HepG2 (cell line): ENCODE data around the gene NECTIN2. TPM values are rescaled to one million over a fixed set of nuclear protein-coding genes. Genes with fewer than 3 reads are reported as not detected.
A peak's percentile ranks its signal among the peaks of the same experiment; 100 is the strongest.

ENCODE experiments used
- AGO2 ChIP-seq: fragments of 200-400 bp; formaldehyde crosslinking; optimal IDR thresholded peaks from 2 replicates; pipeline ENCODE3; 2017; ENCODE audit warnings: mild to moderate bottlenecking, low read depth, low read length, moderate library complexity
- BRD4 ChIP-seq: sonication (generic); formaldehyde crosslinking; IDR thresholded peaks from 2 replicates; pipeline ENCODE4 v1.4.0; 2020; ENCODE audit warnings: missing genetic modification reagents
- ELF4 ChIP-seq: sonication (generic); formaldehyde crosslinking; IDR thresholded peaks from 2 replicates; pipeline ENCODE4 v1.5.0; 2020; ENCODE audit warnings: missing genetic modification reagents, mild to moderate bottlenecking, moderate library complexity, borderline replicate concordance
- FOXA3 ChIP-seq: IDR thresholded peaks from 2 replicates; pipeline ENCODE4 v1.6.1; 2016; ENCODE audit warnings: missing genetic modification reagents, missing compliant biosample characterization
- MAZ ChIP-seq, 2 experiments: sonication (generic) in 1 of 2; formaldehyde crosslinking in 1 of 2; IDR thresholded peaks; 2 replicates each; pipeline versions ENCODE4 v1.5.0 to v1.6.1; 2012 to 2020; ENCODE audit warnings: low read depth in 2 of 2, mild to moderate bottlenecking in 2 of 2, borderline replicate concordance in 1 of 2, improper control_type of control experiment in 1 of 2, low read length in 1 of 2, missing genetic modification reagents in 1 of 2, moderate library complexity in 1 of 2
- NFATC3 ChIP-seq: sonication (generic); formaldehyde crosslinking; IDR thresholded peaks from 2 replicates; pipeline ENCODE4 v1.5.1; 2020; ENCODE audit warnings: mild to moderate bottlenecking, missing genetic modification reagents
- PHF20 ChIP-seq: sonication (generic); formaldehyde crosslinking; IDR thresholded peaks from 2 replicates; pipeline ENCODE4 v1.5.0; 2020; ENCODE audit warnings: mild to moderate bottlenecking, missing genetic modification reagents
- SIN3A ChIP-seq: IDR thresholded peaks from 2 replicates; pipeline ENCODE4 v1.6.1; 2011; ENCODE audit warnings: low read depth, mild to moderate bottlenecking, control low read depth, low read length, borderline replicate concordance
- TMF1 ChIP-seq: sonication (generic); formaldehyde crosslinking; IDR thresholded peaks from 2 replicates; pipeline ENCODE4 v1.8.1; 2022; ENCODE audit warnings: low read depth, missing genetic modification reagents
- ZBTB7A ChIP-seq: sonication (generic); formaldehyde crosslinking; IDR thresholded peaks from 2 replicates; pipeline ENCODE4 v1.8.0; 2022; ENCODE audit warnings: mild to moderate bottlenecking, missing genetic modification reagents
- ZNF484 ChIP-seq: sonication (generic); formaldehyde crosslinking; IDR thresholded peaks from 2 replicates; pipeline ENCODE4 v1.5.1; 2020; ENCODE audit warnings: mild to moderate bottlenecking, low read depth, missing genetic modification reagents, borderline replicate concordance
- ZNF501 ChIP-seq: sonication (generic); formaldehyde crosslinking; IDR thresholded peaks from 2 replicates; pipeline ENCODE4 v1.5.1; 2020; ENCODE audit warnings: mild to moderate bottlenecking, moderate library complexity, missing genetic modification reagents
- ZNF547 ChIP-seq: sonication (generic); formaldehyde crosslinking; IDR thresholded peaks from 2 replicates; pipeline ENCODE4 v1.5.1; 2020; ENCODE audit warnings: mild to moderate bottlenecking, missing genetic modification reagents
- ZNF652 ChIP-seq: IDR thresholded peaks from 2 replicates; pipeline ENCODE4 v1.6.1; 2016; ENCODE audit warnings: low read depth, borderline replicate concordance
- ZNF737 ChIP-seq: sonication (generic); formaldehyde crosslinking; IDR thresholded peaks from 2 replicates; pipeline ENCODE4 v1.5.0; 2020; ENCODE audit warnings: missing genetic modification reagents, mild to moderate bottlenecking, borderline replicate concordance
- ZNF792 ChIP-seq: IDR thresholded peaks from 2 replicates; pipeline ENCODE4 v1.6.1; 2016
- polyA plus RNA-seq, 8 experiments: library from polyadenylated mRNA; depleted of rRNA in 3 of 8; stranded (reverse) in 7 of 8; unstranded in 1 of 8; fragments of >200 nt; fragmentation: Illumina TruSeq in 4 of 8; extraction: Trizol in 4 of 8; gene quantifications; 2 replicates each; pipeline versions ENCODE4 v1.2.1 to v1.2.3, GENCODE V29; 2011 to 2016; ENCODE audit warnings: low read depth in 4 of 8, missing spikeins in 1 of 8, mixed read lengths in 1 of 8; ENCODE audit not compliant: insufficient read depth in 1 of 8
- total RNA-seq, 5 experiments: library from RNA; depleted of rRNA; stranded (reverse); fragments of >200 nt; fragmentation: Illumina TruSeq; extraction: Trizol; gene quantifications; 2 replicates each; pipeline ENCODE4 v1.2.3, GENCODE V29; 2016; ENCODE audit warnings: low read depth in 1 of 5
- TF ChIP-seq, protein P1 (sequence below): sonication (generic); formaldehyde crosslinking; IDR thresholded peaks from 2 replicates; pipeline ENCODE4 v1.4.0; 2020; ENCODE audit warnings: missing genetic modification reagents, borderline replicate concordance
- TF ChIP-seq, protein P2 (sequence below): sonication (generic); formaldehyde crosslinking; IDR thresholded peaks from 2 replicates; pipeline ENCODE4 v1.4.0; 2020; ENCODE audit warnings: mild to moderate bottlenecking, missing genetic modification reagents
- TF ChIP-seq, protein P3 (sequence below): sonication (generic); formaldehyde crosslinking; IDR thresholded peaks from 2 replicates; pipeline ENCODE4 v1.8.0; 2022; ENCODE audit warnings: missing genetic modification reagents, mild to moderate bottlenecking, inconsistent platforms, borderline replicate concordance
- TF ChIP-seq, protein P4 (sequence below): sonication (generic); formaldehyde crosslinking; IDR thresholded peaks from 2 replicates; pipeline ENCODE4 v1.5.1; 2020; ENCODE audit warnings: missing genetic modification reagents, mild to moderate bottlenecking, borderline replicate concordance

The NECTIN2 gene
- total and polyA plus RNA-seq, 2 of the 13 experiments (the other 11 are each of a cell fraction or from before 2014, with no cell fraction given) = 75.4 to 114 TPM

DNA sequence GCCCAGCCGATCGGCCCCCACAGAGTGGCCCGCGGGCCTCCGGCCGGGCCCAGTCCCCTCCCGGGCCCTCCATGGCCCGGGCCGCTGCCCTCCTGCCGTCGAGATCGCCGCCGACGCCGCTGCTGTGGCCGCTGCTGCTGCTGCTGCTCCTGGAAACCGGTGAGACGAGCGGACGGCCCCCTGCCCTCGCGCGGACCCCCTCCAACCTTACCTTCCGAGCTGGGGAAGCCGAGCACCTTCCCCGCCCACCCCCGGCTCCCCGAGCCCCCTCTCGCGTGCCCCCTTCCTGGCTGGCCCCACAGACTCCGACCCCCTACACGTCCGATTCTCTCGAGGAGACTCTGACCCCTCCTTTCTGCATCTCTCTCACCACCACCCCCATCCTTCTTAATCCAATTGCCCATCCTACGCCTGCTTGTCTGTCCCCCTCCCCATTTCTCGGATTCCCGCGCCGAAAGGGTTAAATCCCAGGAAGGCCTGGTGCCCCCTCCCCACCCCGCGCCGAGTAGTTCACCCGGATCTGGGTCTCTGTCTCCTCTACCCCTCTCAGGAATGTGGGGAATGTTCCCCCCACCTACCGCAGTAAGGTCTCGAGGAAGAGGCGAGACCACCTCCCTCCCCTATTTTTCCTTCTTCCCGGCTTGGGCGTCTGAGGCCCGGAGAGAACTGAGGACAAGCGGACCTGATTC lies 502 bp downstream of the NECTIN2 start (continued):
- TF ChIP-seq, protein P1, sequence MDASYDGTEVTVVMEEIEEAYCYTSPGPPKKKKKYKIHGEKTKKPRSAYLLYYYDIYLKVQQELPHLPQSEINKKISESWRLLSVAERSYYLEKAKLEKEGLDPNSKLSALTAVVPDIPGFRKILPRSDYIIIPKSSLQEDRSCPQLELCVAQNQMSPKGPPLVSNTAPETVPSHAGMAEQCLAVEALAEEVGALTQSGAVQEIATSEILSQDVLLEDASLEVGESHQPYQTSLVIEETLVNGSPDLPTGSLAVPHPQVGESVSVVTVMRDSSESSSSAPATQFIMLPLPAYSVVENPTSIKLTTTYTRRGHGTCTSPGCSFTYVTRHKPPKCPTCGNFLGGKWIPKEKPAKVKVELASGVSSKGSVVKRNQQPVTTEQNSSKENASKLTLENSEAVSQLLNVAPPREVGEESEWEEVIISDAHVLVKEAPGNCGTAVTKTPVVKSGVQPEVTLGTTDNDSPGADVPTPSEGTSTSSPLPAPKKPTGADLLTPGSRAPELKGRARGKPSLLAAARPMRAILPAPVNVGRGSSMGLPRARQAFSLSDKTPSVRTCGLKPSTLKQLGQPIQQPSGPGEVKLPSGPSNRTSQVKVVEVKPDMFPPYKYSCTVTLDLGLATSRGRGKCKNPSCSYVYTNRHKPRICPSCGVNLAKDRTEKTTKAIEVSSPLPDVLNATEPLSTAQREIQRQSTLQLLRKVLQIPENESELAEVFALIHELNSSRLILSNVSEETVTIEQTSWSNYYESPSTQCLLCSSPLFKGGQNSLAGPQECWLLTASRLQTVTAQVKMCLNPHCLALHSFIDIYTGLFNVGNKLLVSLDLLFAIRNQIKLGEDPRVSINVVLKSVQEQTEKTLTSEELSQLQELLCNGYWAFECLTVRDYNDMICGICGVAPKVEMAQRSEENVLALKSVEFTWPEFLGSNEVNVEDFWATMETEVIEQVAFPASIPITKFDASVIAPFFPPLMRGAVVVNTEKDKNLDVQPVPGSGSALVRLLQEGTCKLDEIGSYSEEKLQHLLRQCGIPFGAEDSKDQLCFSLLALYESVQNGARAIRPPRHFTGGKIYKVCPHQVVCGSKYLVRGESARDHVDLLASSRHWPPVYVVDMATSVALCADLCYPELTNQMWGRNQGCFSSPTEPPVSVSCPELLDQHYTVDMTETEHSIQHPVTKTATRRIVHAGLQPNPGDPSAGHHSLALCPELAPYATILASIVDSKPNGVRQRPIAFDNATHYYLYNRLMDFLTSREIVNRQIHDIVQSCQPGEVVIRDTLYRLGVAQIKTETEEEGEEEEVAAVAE (CRISPR knock-in tag) = no peak
- TF ChIP-seq ZNF652 (CRISPR knock-in tag) (peak; percentile 92), BRD4 (CRISPR knock-in tag) (no peak), ZNF501 (CRISPR knock-in tag) (no peak; the same call in 1 of the 2 replicates), ZNF484 (CRISPR knock-in tag) (no peak), ZNF737 (CRISPR knock-in tag) (no peak), TMF1 (CRISPR knock-in tag) (0 out of 2 replicates have a peak, but pooled peaks have one; percentile 15), ZNF792 (CRISPR knock-in tag) (0 out of 2 replicates have a peak, but pooled peaks have one; percentile 3), MAZ (IDR thresholded peaks at IDR 0.05; ENCODE audit: borderline replicate concordance, low read depth, low read length) (peak; percentile 32; the same call in 1 of the 2 replicates), MAZ (CRISPR knock-in tag; IDR thresholded peaks at IDR 0.05; ENCODE audit: low read depth) (no peak), ZNF547 (CRISPR knock-in tag) (no peak), AGO2 (peak; percentile 55), NFATC3 (CRISPR knock-in tag) (no peak), ZBTB7A (CRISPR knock-in tag) (peak; percentile 85; the same call in 1 of the 2 replicates), ELF4 (CRISPR knock-in tag) (no peak), FOXA3 (CRISPR knock-in tag) (no peak), SIN3A (0 out of 2 replicates have a peak, but pooled peaks have one; percentile 52), PHF20 (CRISPR knock-in tag) (no peak)
- TF ChIP-seq, protein P2, sequence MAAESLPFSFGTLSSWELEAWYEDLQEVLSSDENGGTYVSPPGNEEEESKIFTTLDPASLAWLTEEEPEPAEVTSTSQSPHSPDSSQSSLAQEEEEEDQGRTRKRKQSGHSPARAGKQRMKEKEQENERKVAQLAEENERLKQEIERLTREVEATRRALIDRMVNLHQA = no peak
- TF ChIP-seq, protein P3, sequence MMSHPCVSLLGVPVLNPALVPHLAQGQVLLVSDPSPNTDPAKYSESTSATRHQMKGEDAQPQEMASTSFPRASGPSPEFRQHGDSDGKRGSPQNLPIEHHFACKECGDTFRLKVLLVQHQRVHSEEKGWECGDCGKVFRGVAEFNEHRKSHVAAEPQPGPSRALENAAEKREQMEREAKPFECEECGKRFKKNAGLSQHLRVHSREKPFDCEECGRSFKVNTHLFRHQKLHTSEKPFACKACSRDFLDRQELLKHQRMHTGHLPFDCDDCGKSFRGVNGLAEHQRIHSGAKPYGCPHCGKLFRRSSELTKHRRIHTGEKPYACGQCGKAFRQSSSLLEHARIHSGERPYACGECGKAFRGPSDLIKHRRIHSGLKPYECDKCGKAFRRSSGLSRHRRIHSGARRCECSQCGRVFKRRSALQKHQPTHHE (CRISPR knock-in tag) = 0 out of 2 replicates have a peak, but pooled peaks have one; percentile 26
- TF ChIP-seq, protein P4, sequence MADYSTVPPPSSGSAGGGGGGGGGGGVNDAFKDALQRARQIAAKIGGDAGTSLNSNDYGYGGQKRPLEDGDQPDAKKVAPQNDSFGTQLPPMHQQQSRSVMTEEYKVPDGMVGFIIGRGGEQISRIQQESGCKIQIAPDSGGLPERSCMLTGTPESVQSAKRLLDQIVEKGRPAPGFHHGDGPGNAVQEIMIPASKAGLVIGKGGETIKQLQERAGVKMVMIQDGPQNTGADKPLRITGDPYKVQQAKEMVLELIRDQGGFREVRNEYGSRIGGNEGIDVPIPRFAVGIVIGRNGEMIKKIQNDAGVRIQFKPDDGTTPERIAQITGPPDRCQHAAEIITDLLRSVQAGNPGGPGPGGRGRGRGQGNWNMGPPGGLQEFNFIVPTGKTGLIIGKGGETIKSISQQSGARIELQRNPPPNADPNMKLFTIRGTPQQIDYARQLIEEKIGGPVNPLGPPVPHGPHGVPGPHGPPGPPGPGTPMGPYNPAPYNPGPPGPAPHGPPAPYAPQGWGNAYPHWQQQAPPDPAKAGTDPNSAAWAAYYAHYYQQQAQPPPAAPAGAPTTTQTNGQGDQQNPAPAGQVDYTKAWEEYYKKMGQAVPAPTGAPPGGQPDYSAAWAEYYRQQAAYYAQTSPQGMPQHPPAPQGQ (CRISPR knock-in tag) = no peak
